ENCODE results near the gene PIK3C2G. TPM values are rescaled to one million over a fixed set of nuclear protein-coding genes. Genes with fewer than 3 reads are reported as not detected.

Gene PIK3C2G
- total RNA-seq, 1 experiment from 2014 or later = not detected

- Histone ChIP-seq H3K4me3 (replicated peaks in 1 of 2; ENCODE audit: low read depth in 1 of 2, low read length in 2 of 2) (no peak overlapping the region), H3K9me2 (ENCODE audit: insufficient read depth) (no peaks in the 10 kb centered on the region), H3K4me2 (ENCODE audit: low read length) (no peak overlapping the region), H3K9me3 (ENCODE audit: control insufficient read depth in 1 of 2, insufficient read depth in 1 of 2, low read depth in 1 of 2, low read length in 2 of 2) (no peaks in the 10 kb centered on the region), H3K36me3 (ENCODE audit: control insufficient read depth in 1 of 2, insufficient read depth in 2 of 2, low read length in 2 of 2) (no peaks in the 10 kb centered on the region), H3K9ac (ENCODE audit: low read length) (no peak overlapping the region), H3K27me3 (ENCODE audit: insufficient read depth, low read length) (no peaks in the 10 kb centered on the region), H3K4me1 (ENCODE audit: control insufficient read depth in 1 of 2, insufficient read depth in 2 of 2, low read length in 2 of 2) (no peaks in the 10 kb centered on the region), H3K79me2 (ENCODE audit: insufficient read depth, low read length) (no peaks in the 10 kb centered on the region), H2AFZ (ENCODE audit: low read depth, low read length, poor library complexity, severe bottlenecking) (no peak overlapping the region), H3K27ac (ENCODE audit: low read depth, low read length) (no peak overlapping the region), H4K20me1 (ENCODE audit: insufficient read depth) (no peaks in the 10 kb centered on the region)
- ChIA-PET CTCF (no interaction called here), POLR2A (no interaction called here), RAD21 (ENCODE audit: low non-redundant PET in 1 of 2, low total read pairs in 2 of 2, uncharacterized antibody in 2 of 2, unreplicated experiment in 2 of 2) (no interaction called here)
- intact Hi-C loops (cut with micrococcal nuclease) = loop anchor here (10.0 kb wide), 1 partner anchor 633 kb away; no protein-coding TSS in a partner anchor
- BruUV-seq (replicated peaks) = no TSS peak
- ATAC-seq (no peak), DNase-seq (ENCODE audit: low read depth, low spot score) (no peak)
- no peak for TF ChIP-seq ELF1 (IDR thresholded peaks at IDR 0.05; ENCODE audit: borderline replicate concordance, low read depth)
- no peak for TF ChIP-seq EGR1 (IDR thresholded peaks at IDR 0.05; ENCODE audit: low read depth)
- no peak for TF ChIP-seq SIN3A (IDR thresholded peaks at IDR 0.05; ENCODE audit: low read depth)
- TF ChIP-seq ZNF274 (IDR thresholded peaks at IDR 0.05; ENCODE audit: low read depth, low read length) = no peak
- TF ChIP-seq FOSL1 (IDR thresholded peaks at IDR 0.05; ENCODE audit: low read depth) = no peak
- no peak for TF ChIP-seq EZH2phosphoT487 (IDR thresholded peaks at IDR 0.05; ENCODE audit: borderline replicate concordance)
- TF ChIP-seq POLR2AphosphoS5 (IDR thresholded peaks at IDR 0.05; ENCODE audit: low read depth, low read length) = no peak
- no peak for TF ChIP-seq ATF3 (IDR thresholded peaks at IDR 0.05)
- TF ChIP-seq TCF7L2 (IDR thresholded peaks at IDR 0.05; ENCODE audit: borderline replicate concordance, extremely low read depth, insufficient read depth, insufficient read length) = no peak
These were observed 290.4 kb downstream of the PIK3C2G start for GRCh38 chr12:18551701-18552100.

GRCh38 chr12:18552829-18553228, 291.5 kb downstream of the PIK3C2G start:
- Histone ChIP-seq H3K36me3 (ENCODE audit: control insufficient read depth in 1 of 2, insufficient read depth in 2 of 2, low read length in 2 of 2) (no peaks in the 10 kb centered on the region), H3K9ac (ENCODE audit: low read length) (no peak overlapping the region), H4K20me1 (ENCODE audit: insufficient read depth) (no peaks in the 10 kb centered on the region), H2AFZ (ENCODE audit: low read depth, low read length, poor library complexity, severe bottlenecking) (peak overlapping the region; percentile 42), H3K79me2 (ENCODE audit: insufficient read depth, low read length) (no peaks in the 10 kb centered on the region), H3K4me2 (ENCODE audit: low read length) (no peak overlapping the region), H3K27ac (ENCODE audit: low read depth, low read length) (no peak overlapping the region), H3K4me1 (ENCODE audit: control insufficient read depth in 1 of 2, insufficient read depth in 2 of 2, low read length in 2 of 2) (no peaks in the 10 kb centered on the region), H3K9me2 (ENCODE audit: insufficient read depth) (no peaks in the 10 kb centered on the region), H3K27me3 (ENCODE audit: insufficient read depth, low read length) (no peaks in the 10 kb centered on the region), H3K9me3 (ENCODE audit: control insufficient read depth in 1 of 2, insufficient read depth in 1 of 2, low read depth in 1 of 2, low read length in 2 of 2) (no peaks in the 10 kb centered on the region), H3K4me3 (replicated peaks in 1 of 2; ENCODE audit: low read depth in 1 of 2, low read length in 2 of 2) (no peak overlapping the region)
- no TSS peak for BruUV-seq (replicated peaks)
- intact Hi-C loops (cut with micrococcal nuclease) = loop anchor here (10.0 kb wide), 1 partner anchor 632 kb away; no protein-coding TSS in a partner anchor
- ChIA-PET RAD21 (ENCODE audit: low non-redundant PET in 1 of 2, low total read pairs in 2 of 2, uncharacterized antibody in 2 of 2, unreplicated experiment in 2 of 2) (no interaction called here), POLR2A (no interaction called here), CTCF (no interaction called here)
- DNase-seq (ENCODE audit: low read depth, low spot score) = no peak
- TF ChIP-seq FOSL1 (IDR thresholded peaks at IDR 0.05; ENCODE audit: low read depth) = no peak
- TF ChIP-seq ELF1 (IDR thresholded peaks at IDR 0.05; ENCODE audit: borderline replicate concordance, low read depth) = no peak
- no peak for TF ChIP-seq SRF (IDR thresholded peaks at IDR 0.05; ENCODE audit: low read depth)
- no peak for TF ChIP-seq MAX (IDR thresholded peaks at IDR 0.05)
- TF ChIP-seq TCF7L2 (IDR thresholded peaks at IDR 0.05; ENCODE audit: borderline replicate concordance, extremely low read depth, insufficient read depth, insufficient read length) = no peak
- TF ChIP-seq CEBPB (IDR thresholded peaks at IDR 0.05; ENCODE audit: low read depth) = no peak
- no peak for TF ChIP-seq CBX3 (IDR thresholded peaks at IDR 0.05; ENCODE audit: low read depth)
- peak; percentile 12 to 55 (median 31); a peak in 3 of 6 replicates for TF ChIP-seq CTCF (IDR thresholded peaks at IDR 0.05 in 2 of 3, conservative IDR thresholded peaks at IDR 0.05 in 1 of 3; ENCODE audit: borderline replicate concordance in 1 of 3, insufficient read depth in 1 of 3, low read depth in 2 of 3, low read length in 2 of 3)
- TF ChIP-seq RAD21 (IDR thresholded peaks at IDR 0.05; ENCODE audit: low read depth) = peak; percentile 56
- TF ChIP-seq SP1 (IDR thresholded peaks at IDR 0.05; ENCODE audit: low read depth) = no peak
- TF ChIP-seq POLR2A (IDR thresholded peaks at IDR 0.05; ENCODE audit: borderline replicate concordance, extremely low read depth, insufficient read depth, insufficient read length) = no peak
- no peak for TF ChIP-seq ZFX (IDR thresholded peaks at IDR 0.05)
- no peak for TF ChIP-seq JUND (IDR thresholded peaks at IDR 0.05)
- TF ChIP-seq EZH2phosphoT487 (IDR thresholded peaks at IDR 0.05; ENCODE audit: borderline replicate concordance) = no peak
- no peak for TF ChIP-seq ATF3 (IDR thresholded peaks at IDR 0.05)
- ATAC-seq = peak; percentile 53; the same call in 1 of the 2 replicates

All from HCT116 (cell line).